Left cardiac atrium (tissue), 4 donors: ENCODE measurements around the gene RPL5. TPM values are rescaled to one million over a fixed set of nuclear protein-coding genes. Genes with fewer than 3 reads are reported as not detected.

Experiments
- ATAC-seq, 2 donors: fragments of 200-7000 bp; cut with Tn5 transposase; one replicate each; pipeline ENCODE4 v1.9.1; 2020; ENCODE audit warnings: mild to moderate bottlenecking in 2 of 2, moderate library complexity in 2 of 2
- DNase-seq: peaks from one replicate; pipeline ENCODE4 v3.0.0-alpha.2; 2020
- intact Hi-C, 2 donors: fragments of 100-400 bp; cut with DNase I; formaldehyde crosslinking; loops; one replicate each; pipeline versions ENCODE4 v1.14.1 to v1.15.1; 2022 to 2023
- total RNA-seq, 2 donors: library from RNA; stranded (reverse); fragmentation: NEBNext Ultra II Directional; extraction: Animal tissue kit (Norgen Biotek cat#: 25700); gene quantifications; one replicate each; pipeline ENCODE4 v1.2.1, GENCODE V29; 2021
- donor health status: DM: no; HTN: yes; CAD: no.
- donor health status: DM: no; HTN: yes; CAD: no; lungs with severe emphysema.
- donor health status: DM: yes; HTN: yes; CAD: no.
- donor health status: Dilated cardiomyopathy.

Gene RPL5
- total RNA-seq, 2 donors from 2014 or later, result 600 to 715 TPM

GRCh38 chr1:92817137-92817697 lies 14.6 kb upstream of the RPL5 start:
- DNase-seq (no peak), ATAC-seq (no peak)
- intact Hi-C loops, result loop anchor here in 1 of 2 donors (10.0 kb wide), 1 partner anchor 62 kb away; no protein-coding TSS in a partner anchor

- intact Hi-C loops, result loop anchor here (2.0 to 10.0 kb wide), 2 partner anchors 63 to 69 kb away; no protein-coding TSS in a partner anchor
- DNase-seq, result no peak
- ATAC-seq, result peak in 1 of 2 donors; percentile 41
Observed at GRCh38 chr1:92817986-92818764, 13.7 kb upstream of the RPL5 start.

- DNase-seq (no peak), ATAC-seq (no peak)
- intact Hi-C loops, result no loop called here
Observed at GRCh38 chr1:92820024-92820423, 11.8 kb upstream of the RPL5 start.

- DNase-seq, result no peak
- ATAC-seq, result no peak
- intact Hi-C loops, result no loop called here
Observed at GRCh38 chr1:92820551-92820950, 11.3 kb upstream of the RPL5 start.

GRCh38 chr1:92822879-92823278 lies 9.0 kb upstream of the RPL5 start:
- intact Hi-C loops, result no loop called here
- no peak for DNase-seq
- ATAC-seq, result no peak

- DNase-seq (no peak), ATAC-seq (no peak)
- intact Hi-C loops, result no loop called here
Observed at GRCh38 chr1:92826792-92827191, 5.0 kb upstream of the RPL5 start.

- no peak for DNase-seq
- intact Hi-C loops, result no loop called here
- ATAC-seq, result peak in 1 of 2 donors; percentile 7
Observed at GRCh38 chr1:92831368-92831761, 475 bp upstream of the RPL5 start.

- ATAC-seq (peak; percentile 22 to 25), DNase-seq (no peak)
- intact Hi-C loops, result no loop called here
Observed at GRCh38 chr1:92832537-92833114, 786 bp downstream of the RPL5 start.

GRCh38 chr1:92833840-92834239 lies 2.0 kb downstream of the RPL5 start:
- no peak for DNase-seq
- intact Hi-C loops, result no loop called here
- no peak for ATAC-seq

- intact Hi-C loops, result no loop called here
- DNase-seq (no peak), ATAC-seq (no peak)
Observed at GRCh38 chr1:92834617-92835016, 2.8 kb downstream of the RPL5 start.

GRCh38 chr1:92837062-92837461 lies 5.2 kb downstream of the RPL5 start:
- DNase-seq, result no peak
- no peak for ATAC-seq
- intact Hi-C loops, result no loop called here

GRCh38 chr1:92838519-92838918 lies 6.7 kb downstream of the RPL5 start:
- ATAC-seq, result no peak
- intact Hi-C loops, result no loop called here
- no peak for DNase-seq

GRCh38 chr1:92839442-92839841 lies 7.6 kb downstream of the RPL5 start:
- intact Hi-C loops, result no loop called here
- ATAC-seq (peak in 1 of 2 donors; percentile 11), DNase-seq (no peak)

GRCh38 chr1:92840600-92840999 lies 8.8 kb downstream of the RPL5 start:
- ATAC-seq (no peak), DNase-seq (no peak)
- intact Hi-C loops, result no loop called here

GRCh38 chr1:92842082-92843045 lies 10.5 kb downstream of the RPL5 start:
- intact Hi-C loops, result no loop called here
- no peak for DNase-seq
- ATAC-seq, result no peak

- ATAC-seq (no peak), DNase-seq (no peak)
- intact Hi-C loops, result no loop called here
Observed at GRCh38 chr1:92843046-92843423, 11.2 kb downstream of the RPL5 start.

GRCh38 chr1:92843429-92844352 lies 11.9 kb downstream of the RPL5 start:
- intact Hi-C loops, result no loop called here
- DNase-seq (no peak), ATAC-seq (no peak)

GRCh38 chr1:92844439-92844838 lies 12.6 kb downstream of the RPL5 start:
- no peak for ATAC-seq

More at GRCh38 chr1:92844439-92844838, 12.6 kb downstream of the RPL5 start:
- intact Hi-C loops, result no loop called here
- DNase-seq, result no peak
